Measurements from ENCODE around the gene TRAPPC3L. TPM values are rescaled to one million over a fixed set of nuclear protein-coding genes. Genes with fewer than 3 reads are reported as not detected.

The TRAPPC3L gene
- total RNA-seq, 1 experiment from 2014 or later = not detected

DNA sequence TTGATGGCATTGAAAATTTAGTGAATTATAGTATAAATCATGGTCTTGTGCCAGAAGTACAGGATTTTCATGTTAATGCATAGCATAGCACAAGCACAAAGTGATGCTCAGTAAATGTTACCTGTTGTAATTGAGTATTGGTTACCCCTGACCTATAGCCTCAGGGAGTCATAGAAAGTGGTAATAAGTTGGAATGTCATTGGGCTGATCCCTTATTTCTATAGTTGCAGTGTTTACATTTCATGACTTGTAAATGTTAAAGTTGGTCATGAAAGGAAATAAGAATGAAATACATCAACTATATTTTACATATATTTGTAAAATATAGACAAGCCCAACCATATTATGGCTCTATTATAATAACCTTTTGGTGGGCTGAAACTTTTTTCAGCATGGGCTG lies 32.9 kb upstream of the TRAPPC3L start:
- no peak for TF ChIP-seq EGR1 (IDR thresholded peaks at IDR 0.05; ENCODE audit: low read depth)
- TF ChIP-seq, protein P1, sequence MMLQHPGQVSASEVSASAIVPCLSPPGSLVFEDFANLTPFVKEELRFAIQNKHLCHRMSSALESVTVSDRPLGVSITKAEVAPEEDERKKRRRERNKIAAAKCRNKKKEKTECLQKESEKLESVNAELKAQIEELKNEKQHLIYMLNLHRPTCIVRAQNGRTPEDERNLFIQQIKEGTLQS (IDR thresholded peaks at IDR 0.05) = no peak
- no peak for TF ChIP-seq YY1 (IDR thresholded peaks at IDR 0.05; ENCODE audit: extremely low read depth, insufficient replicate concordance, low read depth, low read length)
- no peak for TF ChIP-seq ZNF274 (IDR thresholded peaks at IDR 0.05; ENCODE audit: low read depth, low read length)
- no peak for TF ChIP-seq CEBPB (IDR thresholded peaks at IDR 0.05; ENCODE audit: low read depth)
- no peak for TF ChIP-seq FOSL1 (IDR thresholded peaks at IDR 0.05; ENCODE audit: low read depth)
- TF ChIP-seq RAD21 (IDR thresholded peaks at IDR 0.05; ENCODE audit: low read depth) = no peak
- TF ChIP-seq POLR2A (IDR thresholded peaks at IDR 0.05; ENCODE audit: borderline replicate concordance, extremely low read depth, insufficient read depth, insufficient read length) = no peak
- no peak for TF ChIP-seq JUND (IDR thresholded peaks at IDR 0.05)
- TF ChIP-seq SIN3A (IDR thresholded peaks at IDR 0.05; ENCODE audit: low read depth) = no peak
- TF ChIP-seq EZH2 (IDR thresholded peaks at IDR 0.05) = no peak
- no peak for TF ChIP-seq ZFX (IDR thresholded peaks at IDR 0.05)
- no peaks in the 10 kb centered on the region for H3K9me3 ChIP-seq (ENCODE audit: control insufficient read depth in 1 of 2, insufficient read depth in 1 of 2, low read depth in 1 of 2, low read length in 2 of 2)
- DNase-seq (ENCODE audit: low read depth, low spot score) = no peak
- no peaks in the 10 kb centered on the region for H3K4me1 ChIP-seq (ENCODE audit: control insufficient read depth in 1 of 2, insufficient read depth in 2 of 2, low read length in 2 of 2)
- peaks cover 85% of the 10 kb centered on the region for H3K79me2 ChIP-seq (ENCODE audit: insufficient read depth, low read length)
- H3K9ac ChIP-seq (ENCODE audit: low read length) = no peak overlapping the region
- no peak for ATAC-seq
- no peaks in the 10 kb centered on the region for H3K27me3 ChIP-seq (ENCODE audit: insufficient read depth, low read length)
- ChIA-PET RAD21 (ENCODE audit: low non-redundant PET in 1 of 2, low total read pairs in 2 of 2, uncharacterized antibody in 2 of 2, unreplicated experiment in 2 of 2) (no interaction called here), CTCF (no interaction called here), POLR2A (no interaction called here)
- H3K4me2 ChIP-seq (ENCODE audit: low read length) = no peak overlapping the region
- H3K36me3 ChIP-seq (ENCODE audit: control insufficient read depth in 1 of 2, insufficient read depth in 2 of 2, low read length in 2 of 2) = no peaks in the 10 kb centered on the region
- H3K4me3 ChIP-seq (replicated peaks in 1 of 2; ENCODE audit: low read depth in 1 of 2, low read length in 2 of 2) = no peak overlapping the region
- H4K20me1 ChIP-seq (ENCODE audit: insufficient read depth) = no peaks in the 10 kb centered on the region
- no peaks in the 10 kb centered on the region for H3K9me2 ChIP-seq (ENCODE audit: insufficient read depth)
- H3K27ac ChIP-seq (ENCODE audit: low read depth, low read length) = no peak overlapping the region
- intact Hi-C loops (cut with micrococcal nuclease) = no loop called here
- no peak overlapping the region for H2AFZ ChIP-seq (ENCODE audit: low read depth, low read length, poor library complexity, severe bottlenecking)
- BruUV-seq (replicated peaks) = no TSS peak

- ChIA-PET RAD21 (ENCODE audit: low non-redundant PET in 1 of 2, low total read pairs in 2 of 2, uncharacterized antibody in 2 of 2, unreplicated experiment in 2 of 2) (no interaction called here), CTCF (no interaction called here), POLR2A (no interaction called here)
- H3K79me2 ChIP-seq (ENCODE audit: insufficient read depth, low read length) = peaks cover 92% of the 10 kb centered on the region
- H3K4me3 ChIP-seq (replicated peaks in 1 of 2; ENCODE audit: low read depth in 1 of 2, low read length in 2 of 2) = no peak overlapping the region
- H3K27ac ChIP-seq (ENCODE audit: low read depth, low read length) = no peak overlapping the region
- H3K27me3 ChIP-seq (ENCODE audit: insufficient read depth, low read length) = no peaks in the 10 kb centered on the region
- no peaks in the 10 kb centered on the region for H3K9me2 ChIP-seq (ENCODE audit: insufficient read depth)
- peaks cover 5 to 8% of the 10 kb centered on the region in 2 experiments; a peak in 1 of 4 replicates for H3K4me1 ChIP-seq (ENCODE audit: control insufficient read depth in 1 of 2, insufficient read depth in 2 of 2, low read length in 2 of 2)
- H3K4me2 ChIP-seq (ENCODE audit: low read length) = no peak overlapping the region
- intact Hi-C loops (cut with micrococcal nuclease) = no loop called here
- DNase-seq (ENCODE audit: low read depth, low spot score) (no peak), ATAC-seq (no peak)
- H3K9me3 ChIP-seq (ENCODE audit: control insufficient read depth in 1 of 2, insufficient read depth in 1 of 2, low read depth in 1 of 2, low read length in 2 of 2) = no peaks in the 10 kb centered on the region
- no peak for TF ChIP-seq ZNF274 (IDR thresholded peaks at IDR 0.05; ENCODE audit: low read depth, low read length)
- H3K36me3 ChIP-seq (ENCODE audit: control insufficient read depth in 1 of 2, insufficient read depth in 2 of 2, low read length in 2 of 2) = no peaks in the 10 kb centered on the region
- no TSS peak for BruUV-seq (replicated peaks)
- no peak overlapping the region for H3K9ac ChIP-seq (ENCODE audit: low read length)
- H4K20me1 ChIP-seq (ENCODE audit: insufficient read depth) = no peaks in the 10 kb centered on the region
- H2AFZ ChIP-seq (ENCODE audit: low read depth, low read length, poor library complexity, severe bottlenecking) = no peak overlapping the region
These were observed 32.0 kb upstream of the TRAPPC3L start for GRCh38 chr6:116577486-116577885.

Measured in HCT116 (cell line).